GM19397 (cell line): ENCODE measurements around the gene RPSA.
"Not testable (repeated sequence)": the region's sequence is repeated elsewhere in the genome, so short reads cannot be mapped to it uniquely, and the experiment has no call there.

Experiments
- ATAC-seq: cut with Tn5 transposase; IDR thresholded peaks from one replicate; pipeline ENCODE4 v1.9.1; 2021; ENCODE audit warnings: mild to moderate bottlenecking, moderate library complexity; ENCODE audit not compliant: unreplicated experiment

The RPSA gene

GRCh38 chr3:39418556-39419225 lies 12.2 kb downstream of the RPSA start:
- not testable (repeated sequence) for ATAC-seq

- no peak for ATAC-seq
These were observed 13.3 kb downstream of the RPSA start for GRCh38 chr3:39419742-39420315.

GRCh38 chr3:39420543-39420942 lies 14.0 kb downstream of the RPSA start:
- no peak for ATAC-seq

- ATAC-seq: no peak
These were observed 17.0 kb downstream of the RPSA start for GRCh38 chr3:39423436-39423970.

GRCh38 chr3:39426312-39426711 lies 19.8 kb downstream of the RPSA start:
- no peak for ATAC-seq

GRCh38 chr3:39427506-39427905 lies 21.0 kb downstream of the RPSA start:
- ATAC-seq: no peak

GRCh38 chr3:39428745-39429201 lies 22.3 kb downstream of the RPSA start:
- ATAC-seq: no peak

- ATAC-seq: no peak
These were observed 22.9 kb downstream of the RPSA start for GRCh38 chr3:39429466-39429865.

- ATAC-seq: no peak
These were observed 25.8 kb downstream of the RPSA start for GRCh38 chr3:39432342-39432741.

- no peak for ATAC-seq
These were observed 27.1 kb downstream of the RPSA start for GRCh38 chr3:39433642-39434041.

GRCh38 chr3:39434574-39434973 lies 28.1 kb downstream of the RPSA start:
- no peak for ATAC-seq

GRCh38 chr3:39435006-39435748 lies 28.7 kb downstream of the RPSA start:
- no peak for ATAC-seq

GRCh38 chr3:39438880-39439279 lies 32.4 kb downstream of the RPSA start:
- ATAC-seq: no peak

- ATAC-seq: no peak
These were observed 33.8 kb downstream of the RPSA start for GRCh38 chr3:39440316-39440715.

- no peak for ATAC-seq
These were observed 37.0 kb downstream of the RPSA start for GRCh38 chr3:39443530-39443929.

- no peak for ATAC-seq
These were observed 39.4 kb downstream of the RPSA start for GRCh38 chr3:39445927-39446326.

GRCh38 chr3:39446444-39446843 lies 39.9 kb downstream of the RPSA start:
- no peak for ATAC-seq

- ATAC-seq: peak; percentile 70
These were observed 41.3 kb downstream of the RPSA start for GRCh38 chr3:39447637-39448483.

GRCh38 chr3:39448506-39449233 lies 42.1 kb downstream of the RPSA start:
- ATAC-seq: no peak

GRCh38 chr3:39449796-39450195 lies 43.3 kb downstream of the RPSA start:
- ATAC-seq: no peak
